Measurements from ENCODE around the gene ADRM1. TPM values are rescaled to one million over a fixed set of nuclear protein-coding genes. Genes with fewer than 3 reads are reported as not detected.

ADRM1 gene
- total RNA-seq, 2 experiments from 2014 or later: 87.0 to 128 TPM

- peaks cover 69% of the 10 kb centered on the region for H3K36me3 ChIP-seq (ENCODE audit: insufficient read depth, low read length)
- peak overlapping the region; percentile 82 for H3K4me2 ChIP-seq (ENCODE audit: low read length)
- peaks cover 16% of the 10 kb centered on the region for H3K4me1 ChIP-seq (ENCODE audit: insufficient read depth, low read length, poor library complexity, severe bottlenecking)
- no peak overlapping the region for H3K27ac ChIP-seq (ENCODE audit: low read depth, low read length, poor library complexity, severe bottlenecking)
- peaks cover 32% of the 10 kb centered on the region for H3K79me2 ChIP-seq (ENCODE audit: insufficient read depth, low read depth, low read length)
- no peak overlapping the region for H2AFZ ChIP-seq (ENCODE audit: low read length)
- ChIA-PET POLR2A (no interaction called here), CTCF (ENCODE audit: unreplicated experiment) (no interaction called here)
- H3K9me3 ChIP-seq (ENCODE audit: low read length): no peaks in the 10 kb centered on the region
- BruUV-seq (replicated peaks): TSS peak; percentile 56
- no peak for DNase-seq (ENCODE audit: low spot score)
- H3K4me3 ChIP-seq (ENCODE audit: low read depth, low read length, poor library complexity, severe bottlenecking): peak overlapping the region; percentile 100
- TF ChIP-seq CTCF (conservative IDR thresholded peaks at IDR 0.05; ENCODE audit: low read length): no peak
- no peak for TF ChIP-seq EZH2phosphoT487 (IDR thresholded peaks at IDR 0.05; ENCODE audit: borderline replicate concordance, low read depth, low read length)
- H4K20me1 ChIP-seq (ENCODE audit: insufficient read depth, low read length): peaks cover 16% of the 10 kb centered on the region; the same call in 1 of the 2 replicates
- H3K9me2 ChIP-seq (ENCODE audit: insufficient read depth, low read length): no peaks in the 10 kb centered on the region
- intact Hi-C loops (cut with micrococcal nuclease; ENCODE audit: unreplicated experiment): no loop called here
Observed at GRCh38 chr20:62305149-62305764, 2.5 kb downstream of the ADRM1 start.

GRCh38 chr20:62305765-62306413 is 3.1 kb downstream of the ADRM1 start:
- ChIA-PET POLR2A (interaction anchor here (0.6 kb wide), 1 partner anchor 34 kb away, joined by 4 read pairs; no protein-coding TSS in a partner anchor), CTCF (ENCODE audit: unreplicated experiment) (no interaction called here)
- no peaks in the 10 kb centered on the region for H3K9me2 ChIP-seq (ENCODE audit: insufficient read depth, low read length)
- H3K4me2 ChIP-seq (ENCODE audit: low read length): no peak overlapping the region
- intact Hi-C loops (cut with micrococcal nuclease; ENCODE audit: unreplicated experiment): no loop called here
- DNase-seq (ENCODE audit: low spot score): no peak
- H4K20me1 ChIP-seq (ENCODE audit: insufficient read depth, low read length): peaks cover 16% of the 10 kb centered on the region; the same call in 1 of the 2 replicates
- peaks cover 32% of the 10 kb centered on the region for H3K79me2 ChIP-seq (ENCODE audit: insufficient read depth, low read depth, low read length)
- no peaks in the 10 kb centered on the region for H3K9me3 ChIP-seq (ENCODE audit: low read length)
- TF ChIP-seq EZH2phosphoT487 (IDR thresholded peaks at IDR 0.05; ENCODE audit: borderline replicate concordance, low read depth, low read length) (no peak), CTCF (conservative IDR thresholded peaks at IDR 0.05; ENCODE audit: low read length) (no peak)
- H3K36me3 ChIP-seq (ENCODE audit: insufficient read depth, low read length): peaks cover 75% of the 10 kb centered on the region
- H3K4me3 ChIP-seq (ENCODE audit: low read depth, low read length, poor library complexity, severe bottlenecking): no peak overlapping the region
- H3K4me1 ChIP-seq (ENCODE audit: insufficient read depth, low read length, poor library complexity, severe bottlenecking): peaks cover 15% of the 10 kb centered on the region
- H2AFZ ChIP-seq (ENCODE audit: low read length): no peak overlapping the region
- no TSS peak for BruUV-seq (replicated peaks)
- no peak overlapping the region for H3K27ac ChIP-seq (ENCODE audit: low read depth, low read length, poor library complexity, severe bottlenecking)

Data from OCI-LY7 (cell line).